ENCODE data around the gene THAP8.

Gene THAP8

DNA sequence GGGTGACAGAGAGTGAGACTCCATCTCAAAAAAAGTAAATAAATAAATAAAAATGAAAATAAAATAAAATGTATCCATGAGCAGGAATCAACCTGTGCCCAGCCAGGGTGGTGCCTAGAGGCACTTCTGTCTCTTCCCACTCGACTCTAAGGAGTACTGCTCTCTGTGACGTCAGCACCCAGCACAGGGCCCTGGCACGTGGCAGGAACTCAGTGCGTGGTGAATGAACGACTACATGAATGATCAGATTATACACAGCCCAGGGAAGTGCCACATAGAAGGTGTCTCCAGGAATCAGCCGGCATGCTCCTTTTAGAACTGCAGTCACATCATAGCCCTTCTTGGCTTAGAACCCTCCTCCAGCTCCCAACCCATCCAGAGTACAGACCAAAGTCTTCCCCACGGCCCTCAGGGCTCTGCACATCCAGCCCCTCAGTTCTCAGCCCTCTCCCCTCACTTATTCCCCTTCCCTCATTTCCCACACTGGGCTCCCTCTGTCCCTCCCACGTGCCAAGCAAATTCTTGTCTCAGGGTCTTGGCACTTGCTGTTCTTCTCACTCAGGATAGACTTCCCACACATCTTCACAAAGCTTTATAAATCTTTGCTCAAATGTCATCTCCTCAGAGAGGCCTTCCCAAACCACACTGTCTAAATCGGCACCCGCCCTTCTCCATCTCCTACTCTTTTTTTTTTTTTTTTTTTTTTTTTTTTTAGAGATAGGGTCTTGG, 25.6 kb downstream of the THAP8 start:
- DNase-seq = no peak

DNA sequence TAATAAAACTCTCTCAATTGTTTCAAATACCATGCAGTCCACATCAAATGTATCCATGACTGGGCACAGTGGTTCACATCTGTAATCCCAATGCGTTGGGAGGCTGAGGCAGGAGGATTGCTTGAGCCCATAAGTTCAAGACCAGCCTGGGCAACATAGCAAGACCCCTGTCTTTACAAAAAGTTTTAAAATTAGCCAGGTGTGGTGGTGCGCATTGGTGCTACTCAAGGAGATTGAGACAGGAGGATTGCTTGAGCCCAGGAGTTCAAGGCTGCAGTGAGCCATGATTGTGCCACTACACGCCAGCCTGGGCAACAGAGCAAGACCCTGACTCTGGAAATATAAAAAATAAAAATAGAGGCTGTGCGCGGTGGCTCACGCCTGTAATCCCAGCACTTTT, 26.4 kb downstream of the THAP8 start:
- DNase-seq = no peak

DNA sequence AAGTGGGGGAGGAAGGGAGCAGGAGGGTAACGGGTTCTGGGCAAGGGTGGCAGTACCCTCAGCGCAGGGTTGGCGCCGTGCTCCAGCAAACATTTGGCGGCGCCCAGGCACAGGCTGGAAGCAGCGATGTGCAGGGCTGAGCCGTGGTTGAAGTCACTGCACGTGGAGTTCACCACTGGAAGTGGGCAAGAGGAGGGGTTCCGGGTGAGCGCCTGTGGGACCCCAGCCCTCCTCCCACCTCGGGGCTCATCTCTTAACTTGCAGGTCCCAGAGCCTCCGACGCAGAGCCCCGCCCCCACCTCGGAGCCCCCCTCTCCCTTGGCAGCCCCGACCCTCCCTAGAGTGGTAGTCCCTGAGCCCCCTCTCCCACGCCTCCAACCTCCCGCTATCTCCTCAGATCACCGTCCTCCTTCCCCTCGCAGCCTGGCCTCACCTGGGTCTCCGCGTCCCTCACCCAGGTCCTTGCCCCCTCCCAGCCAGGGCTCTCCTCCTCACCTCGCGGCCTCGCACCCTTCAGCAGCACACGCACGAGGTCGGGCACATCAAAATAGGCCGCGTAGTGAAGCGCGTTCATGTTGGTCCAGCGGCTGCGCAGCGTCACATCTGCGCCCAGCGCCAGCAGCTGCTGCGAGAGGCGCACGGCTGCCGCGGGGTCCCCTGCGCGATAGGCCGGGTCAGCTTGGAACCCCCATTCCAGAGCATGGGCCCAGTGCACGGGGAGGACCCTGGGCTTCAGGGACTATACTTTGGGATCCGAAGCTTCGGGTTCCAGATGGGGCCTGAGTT, 27.8 kb downstream of the THAP8 start:
- no peak for DNase-seq

DNA sequence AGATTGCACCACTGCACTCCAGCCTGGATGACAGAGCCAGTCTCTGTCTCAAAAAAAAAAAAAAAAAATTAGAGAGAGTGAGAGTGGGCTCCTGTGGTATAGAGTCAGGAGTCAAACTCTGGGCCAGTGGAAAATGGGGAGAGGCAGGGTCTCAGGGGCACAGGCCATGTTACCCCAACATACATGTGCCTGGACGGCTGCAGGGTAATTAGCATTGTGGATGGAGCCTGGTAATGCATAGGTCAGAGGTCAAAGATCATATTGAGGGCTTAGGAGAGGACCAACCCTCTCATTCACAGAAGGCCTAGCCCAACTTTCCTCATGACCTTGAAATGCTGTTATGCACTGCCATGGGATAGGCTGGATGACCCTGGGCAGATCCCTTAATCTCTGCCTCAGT, 28.5 kb downstream of the THAP8 start:
- DNase-seq = no peak

DNA sequence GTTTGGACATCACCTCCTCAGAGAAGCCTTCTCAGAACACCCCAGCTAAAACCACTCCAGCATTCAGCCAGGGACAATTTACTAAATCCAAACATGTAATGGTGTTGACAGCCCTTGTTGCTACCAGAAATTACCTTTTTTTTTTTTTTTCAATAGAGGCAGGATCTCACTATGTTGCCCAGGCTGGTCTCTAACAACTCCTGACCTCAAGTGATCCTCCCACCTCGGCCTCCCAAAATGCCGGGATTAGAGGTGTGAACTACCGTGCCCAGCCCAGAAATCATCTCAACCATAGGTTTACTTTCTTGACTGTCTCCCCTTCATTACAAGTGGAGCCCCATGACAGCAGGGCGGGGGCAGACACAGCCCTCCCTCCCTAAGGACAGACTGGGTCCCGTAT, 30.7 kb downstream of the THAP8 start:
- no peak for DNase-seq

- no peak for DNase-seq
These were observed 34.9 kb downstream of the THAP8 start for GRCh38 chr19:36019061-36019670.

- DNase-seq = peak; percentile 99
These were observed 39.8 kb downstream of the THAP8 start, which contains the start of gene ALKBH6 for GRCh38 chr19:36014012-36014924. Gene ALKBH6, minus strand, starts transcription at chr19:36014213. Its CDS starts 816 bp downstream, at chr19:36013397.

DNA sequence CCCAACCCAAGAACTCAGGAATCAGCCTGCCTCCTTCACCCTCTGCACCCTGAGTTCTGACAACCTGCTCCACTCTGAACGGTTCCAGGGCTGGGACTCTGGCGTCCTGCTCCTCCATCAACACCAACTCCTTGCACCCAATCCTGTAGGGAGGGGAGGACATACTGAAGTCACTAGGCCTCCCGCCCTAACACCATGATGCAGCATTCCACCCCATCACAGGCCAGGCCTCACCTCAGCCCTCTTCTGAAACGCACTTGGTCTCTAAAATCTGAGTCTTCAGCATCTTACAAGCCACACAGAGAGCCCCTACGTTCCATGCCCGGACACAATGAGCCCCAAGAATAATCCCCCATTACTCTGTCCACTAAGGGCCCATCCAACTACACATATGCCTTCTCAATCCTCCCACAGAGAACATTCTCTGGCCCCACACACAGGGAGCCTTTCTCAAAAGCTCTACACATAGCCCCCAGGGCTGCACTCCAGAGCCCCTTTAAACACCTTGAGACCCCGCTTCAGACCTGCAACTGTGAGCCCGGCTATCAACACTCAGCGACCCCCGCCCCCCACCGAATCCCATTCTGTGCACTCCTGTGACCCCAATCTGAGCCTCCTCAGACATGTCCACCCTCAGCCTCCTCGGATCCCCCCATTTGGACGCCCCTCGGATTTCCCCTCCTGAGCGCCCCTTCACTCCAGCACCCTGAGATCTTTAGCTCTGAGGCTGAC, 40.6 kb downstream of the THAP8 start:
- DNase-seq = no peak

DNA sequence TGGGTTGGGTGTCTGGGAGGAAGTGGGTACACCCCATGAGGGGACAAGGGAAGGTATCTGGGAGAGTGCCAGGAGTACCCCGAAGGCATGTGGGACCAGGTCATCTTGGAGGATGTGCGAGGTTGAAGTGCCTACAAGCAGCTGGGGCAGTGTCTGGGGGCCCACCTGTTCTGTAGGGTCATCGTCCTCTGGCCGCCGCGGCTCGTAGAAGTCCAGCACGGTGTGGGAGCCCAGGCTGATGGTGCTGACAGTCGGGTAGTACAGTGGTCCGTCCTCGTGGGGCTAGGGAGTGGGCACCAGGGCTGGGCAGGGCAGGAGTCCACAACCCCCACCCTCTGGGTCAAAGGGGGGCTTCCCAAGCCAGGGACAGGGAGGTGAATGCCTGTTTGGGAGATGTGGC, 43.7 kb downstream of the THAP8 start:
- DNase-seq = no peak

DNA sequence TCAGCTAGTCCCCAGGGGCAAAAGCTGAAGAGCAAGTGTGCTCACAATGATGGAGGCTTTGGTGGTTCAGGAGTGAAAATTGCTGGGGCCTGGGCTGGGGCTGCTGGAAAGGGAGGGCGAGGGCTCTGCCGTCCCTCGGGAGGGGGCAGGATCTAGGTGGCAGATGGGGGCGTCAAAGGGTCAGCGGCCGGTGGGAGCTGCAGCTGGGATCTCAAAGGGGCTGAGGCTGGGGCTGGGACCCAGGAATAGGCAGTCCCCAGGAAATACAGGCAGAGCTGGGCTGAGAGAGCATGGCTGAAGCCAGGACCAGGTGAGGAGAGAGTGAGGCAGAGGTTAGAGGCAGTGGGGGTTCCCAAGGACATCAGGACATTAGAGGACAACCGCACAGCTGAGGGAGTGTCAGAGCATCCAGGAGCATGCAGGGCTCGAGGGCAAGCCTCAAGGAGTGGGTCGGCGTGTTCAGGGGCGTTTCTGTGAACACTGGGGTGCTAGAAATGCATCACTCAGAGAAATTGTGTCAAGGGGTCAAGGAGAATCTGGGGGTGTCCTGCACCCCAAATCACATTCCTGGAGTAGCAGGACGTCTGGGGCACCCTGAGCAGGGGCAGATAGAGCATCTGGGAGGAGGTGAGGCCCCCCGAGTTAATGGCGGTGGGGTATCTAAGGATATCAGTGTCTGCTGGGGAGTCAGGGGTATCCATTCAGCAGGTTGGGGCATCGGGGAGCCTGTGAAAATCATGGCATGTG, 44.3 kb downstream of the THAP8 start:
- no peak for DNase-seq

GRCh38 chr19:36009220-36009619, 44.9 kb downstream of the THAP8 start:
- DNase-seq = peak; percentile 60

GRCh38 chr19:36008336-36008978, 45.6 kb downstream of the THAP8 start, which contains the start of gene SYNE4:
Gene SYNE4, minus strand, starts transcription at chr19:36008813. Its CDS starts 132 bp downstream, at chr19:36008681.
- DNase-seq = peak; percentile 61

- no peak for DNase-seq
These were observed 47.1 kb downstream of the THAP8 start for GRCh38 chr19:36006955-36007354.

- no peak for DNase-seq
These were observed 50.8 kb downstream of the THAP8 start for GRCh38 chr19:36003284-36003683.

- no peak for DNase-seq
These were observed 52.5 kb downstream of the THAP8 start for GRCh38 chr19:36001605-36002004.

DNA sequence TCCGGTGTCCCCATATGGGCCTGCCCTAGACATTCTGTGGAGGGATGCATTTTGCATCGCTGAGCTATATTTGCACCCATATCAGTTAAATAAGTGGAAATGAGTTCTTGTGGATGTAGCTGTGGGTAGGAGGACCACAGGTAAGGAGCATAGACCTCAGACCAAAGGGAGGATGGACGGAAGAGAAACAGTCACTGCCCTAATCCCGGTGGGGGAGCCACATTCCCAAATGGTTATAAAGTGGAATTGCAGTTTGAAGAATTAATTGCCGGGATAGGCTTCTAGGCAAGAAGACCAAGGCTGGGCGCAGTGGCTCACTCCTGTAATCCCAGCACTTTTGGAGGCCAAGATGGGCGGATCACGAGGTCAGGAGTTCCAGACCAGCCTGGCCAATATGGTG, 57.3 kb downstream of the THAP8 start:
- DNase-seq = no peak

DNA sequence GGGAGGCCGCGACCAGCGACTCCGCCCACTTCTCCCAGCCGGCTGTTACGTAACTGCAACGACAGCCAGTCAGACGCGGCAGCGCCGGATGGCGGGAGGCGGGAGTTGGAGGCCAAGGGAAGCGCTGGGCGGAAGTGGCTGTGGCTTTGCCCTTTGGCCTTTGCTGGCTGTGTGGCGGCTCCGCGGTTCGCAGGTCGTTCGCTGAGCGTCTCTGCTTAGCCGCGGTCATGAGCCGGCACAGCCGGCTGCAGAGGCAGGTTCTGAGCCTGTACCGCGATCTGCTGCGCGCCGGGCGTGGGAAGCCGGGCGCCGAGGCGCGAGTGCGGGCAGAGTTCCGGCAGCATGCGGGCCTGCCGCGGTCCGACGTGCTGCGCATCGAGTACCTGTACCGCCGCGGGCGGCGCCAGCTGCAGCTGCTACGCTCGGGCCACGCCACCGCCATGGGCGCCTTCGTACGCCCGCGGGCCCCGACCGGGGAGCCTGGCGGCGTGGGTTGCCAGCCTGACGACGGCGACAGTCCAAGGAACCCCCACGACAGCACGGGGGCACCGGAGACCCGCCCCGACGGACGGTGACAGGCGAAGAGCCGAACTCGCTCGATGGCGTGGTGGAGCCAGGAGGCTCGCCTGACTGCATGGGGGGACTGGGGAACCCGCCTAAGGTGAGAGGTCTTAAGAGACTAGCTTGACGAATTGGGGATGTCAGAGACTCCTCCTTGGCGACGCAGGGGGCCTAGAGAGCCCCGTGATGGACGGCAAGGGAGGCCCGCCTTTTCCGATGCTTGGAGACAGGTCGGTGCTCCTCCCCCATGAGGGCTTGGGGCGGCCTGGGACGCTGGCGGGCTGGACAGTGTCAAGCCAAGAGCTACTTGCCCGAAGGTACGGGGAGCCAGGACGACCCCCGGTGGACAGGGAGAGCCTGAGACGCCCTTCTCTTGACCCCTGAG, 58.8 kb downstream of the THAP8 start, which contains the start of gene SDHAF1:
Gene SDHAF1, plus strand, starts transcription at position 141 of the 946 bp plus-strand sequence. Its CDS starts 87 bp downstream, at position 228.
- DNase-seq = peak; percentile 94

- no peak for DNase-seq
These were observed 60.0 kb downstream of the THAP8 start for GRCh38 chr19:35993923-35994598.

Measured in NCI-H2029 (cell line).